HG03520 (cell line): ENCODE results near the gene MARVELD1.
A peak's percentile ranks its signal among the peaks of the same experiment; 100 is the strongest.
"Not testable (repeated sequence)": the region's sequence is repeated elsewhere in the genome, so short reads cannot be mapped to it uniquely, and the experiment has no call there.

Experiments used
- ATAC-seq: cut with Tn5 transposase; IDR thresholded peaks from one replicate; pipeline ENCODE4 v1.9.1; 2021; ENCODE audit warnings: mild to moderate bottlenecking, moderate library complexity; ENCODE audit not compliant: unreplicated experiment

The MARVELD1 gene

DNA sequence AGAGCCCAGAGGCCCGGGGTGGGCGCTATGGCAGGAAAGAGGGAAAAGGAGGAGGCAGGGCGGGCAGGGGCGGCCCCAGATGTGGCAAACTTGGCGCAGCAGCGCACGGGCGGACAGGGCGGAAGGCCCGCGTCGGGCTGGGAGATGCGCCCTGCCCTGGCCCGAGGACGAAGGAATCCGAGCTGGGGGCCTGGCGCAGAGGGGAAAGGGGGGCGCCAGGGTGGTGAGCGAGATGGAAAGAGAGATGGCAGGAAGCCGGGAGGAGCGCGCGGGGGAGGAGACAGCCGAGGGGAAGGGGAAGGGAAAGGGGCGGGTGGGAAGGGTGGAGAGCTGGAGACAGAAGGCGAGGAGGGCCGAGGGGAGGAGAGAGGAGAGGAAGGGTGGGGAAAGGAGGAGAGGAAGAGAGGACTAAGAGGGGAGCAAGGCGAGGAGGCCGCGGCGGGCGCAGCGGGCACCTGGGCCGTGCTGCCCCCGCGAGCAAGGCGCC lies at the start of gene MARVELD1:
TSS of gene MARVELD1 (plus strand) at position 392 of the 487 bp plus-strand sequence. CDS start 147 bp downstream, outside the sequence.
- peak; percentile 16 for ATAC-seq

DNA sequence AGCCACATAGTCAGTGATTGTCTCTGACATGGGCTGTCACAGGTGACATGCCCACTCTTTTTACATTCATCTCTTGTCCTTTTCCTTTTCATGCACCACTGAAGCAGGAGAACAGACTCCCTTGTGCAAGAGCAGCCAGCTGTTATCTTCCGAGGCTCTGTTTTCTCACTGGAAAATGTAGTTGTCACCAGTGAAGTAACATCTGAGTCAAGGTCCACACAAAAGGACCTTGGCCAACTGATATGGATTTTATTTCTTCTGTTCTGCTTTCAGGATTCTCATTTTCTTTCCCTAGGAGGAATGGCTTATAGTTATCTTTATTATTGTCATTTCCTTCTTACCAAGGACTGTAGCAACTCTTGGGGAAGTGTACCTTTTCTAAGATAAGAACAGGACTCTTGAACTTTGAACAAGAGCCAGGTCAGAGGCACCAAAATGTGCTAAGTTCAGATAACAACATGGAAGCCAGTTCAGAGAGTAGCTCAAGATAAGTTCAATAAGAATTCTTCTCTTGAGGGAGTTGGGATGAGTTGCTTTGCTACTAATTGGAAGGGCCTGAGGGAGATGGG lies 49.2 kb upstream of the MARVELD1 start:
- ATAC-seq: no peak

DNA sequence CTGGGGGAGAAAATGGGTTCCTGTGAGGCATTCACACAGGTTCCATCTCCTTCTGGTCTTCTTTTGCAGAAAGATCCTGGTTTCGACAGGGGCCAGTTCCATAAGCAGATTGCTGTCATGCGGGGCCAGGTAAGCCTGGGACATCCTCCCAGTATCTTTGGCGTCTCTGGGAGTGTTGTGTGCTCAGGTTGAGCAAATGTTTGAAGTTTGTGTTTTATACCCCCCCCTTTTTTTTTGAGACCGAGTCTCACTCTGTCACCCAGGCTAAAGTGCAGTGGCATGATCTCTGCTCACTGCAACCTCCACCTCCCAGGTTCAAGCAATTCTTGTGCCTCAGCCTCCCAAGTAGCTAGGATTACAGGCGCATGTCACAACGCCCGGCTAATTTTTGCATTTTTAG lies 46.5 kb upstream of the MARVELD1 start:
- ATAC-seq: no peak

DNA sequence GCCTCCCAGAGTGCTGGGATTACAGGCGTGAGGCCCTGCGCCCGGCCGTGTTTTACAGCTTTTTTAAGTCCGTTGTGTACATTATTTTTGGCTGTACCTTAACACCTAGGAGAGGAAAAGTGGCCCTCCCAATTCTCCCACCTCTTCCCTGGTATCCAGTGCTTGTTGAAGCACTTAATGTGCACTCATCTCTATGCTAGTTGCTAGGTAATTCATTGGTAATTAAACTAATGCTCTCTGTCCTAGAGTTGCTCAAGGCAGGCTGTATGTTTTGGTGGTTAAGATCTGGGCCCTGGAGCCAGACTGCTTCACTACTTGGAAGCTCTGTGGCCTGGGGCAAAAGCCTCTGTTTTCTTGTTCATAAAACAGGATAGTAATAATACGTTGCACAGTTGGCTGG lies 46.1 kb upstream of the MARVELD1 start:
- no peak for ATAC-seq

DNA sequence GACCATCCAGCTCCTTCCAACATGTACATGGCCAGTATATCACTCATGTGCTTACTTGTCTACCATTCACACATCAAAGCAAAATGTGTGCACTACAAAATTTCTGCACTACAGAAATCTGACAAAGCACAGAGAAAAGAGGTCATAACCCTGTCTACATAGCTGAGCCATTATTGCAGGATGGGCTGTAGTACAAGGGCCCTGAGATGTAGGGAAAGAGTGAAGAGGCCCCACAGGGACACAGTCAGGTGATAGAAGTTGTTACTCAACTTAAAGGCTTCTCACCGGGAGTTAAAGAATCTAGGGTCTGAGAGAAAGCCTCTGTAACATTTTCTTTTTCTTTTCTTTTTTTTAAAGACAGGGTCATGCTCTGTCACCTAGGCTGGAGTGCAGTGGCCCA lies 44.0 kb upstream of the MARVELD1 start:
- no peak for ATAC-seq

DNA sequence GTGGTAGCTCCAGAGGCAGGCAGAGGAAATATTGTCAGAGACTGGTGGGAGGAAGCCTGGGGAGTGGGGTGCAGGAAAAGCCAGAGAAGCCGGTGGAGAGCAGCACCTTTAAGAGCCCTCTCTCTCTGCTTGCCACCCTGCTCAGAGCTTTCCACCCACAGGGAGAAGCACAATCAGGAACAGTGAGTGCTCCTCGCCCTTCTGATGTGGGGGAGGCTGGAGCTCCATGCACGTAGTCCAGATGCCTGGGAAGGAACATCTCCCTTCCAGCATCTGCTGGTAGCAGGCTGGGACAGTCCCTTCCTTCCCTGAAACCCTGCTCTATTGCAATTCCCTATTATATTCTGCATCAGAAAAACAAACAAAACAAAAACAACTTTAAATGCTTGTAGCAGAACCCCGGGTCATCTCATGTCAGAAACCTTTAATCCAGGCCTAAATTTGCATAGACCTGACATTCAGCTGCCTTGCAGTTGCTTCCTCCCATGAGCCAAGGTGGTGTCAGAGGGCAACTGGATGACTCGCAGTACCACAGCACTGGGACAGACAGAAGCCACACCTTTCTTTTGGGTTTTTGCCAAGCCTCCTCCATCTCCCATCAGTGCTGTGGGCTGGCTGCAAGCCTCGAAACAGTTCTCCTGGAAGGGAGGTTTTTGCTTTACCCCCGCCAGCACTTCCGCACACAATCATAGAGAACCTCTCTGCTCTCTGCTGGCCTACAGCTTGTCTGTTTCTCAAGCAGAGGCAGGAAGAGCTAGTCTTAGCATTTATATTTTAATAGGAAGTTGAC lies 39.6 kb upstream of the MARVELD1 start:
- ATAC-seq: no peak

DNA sequence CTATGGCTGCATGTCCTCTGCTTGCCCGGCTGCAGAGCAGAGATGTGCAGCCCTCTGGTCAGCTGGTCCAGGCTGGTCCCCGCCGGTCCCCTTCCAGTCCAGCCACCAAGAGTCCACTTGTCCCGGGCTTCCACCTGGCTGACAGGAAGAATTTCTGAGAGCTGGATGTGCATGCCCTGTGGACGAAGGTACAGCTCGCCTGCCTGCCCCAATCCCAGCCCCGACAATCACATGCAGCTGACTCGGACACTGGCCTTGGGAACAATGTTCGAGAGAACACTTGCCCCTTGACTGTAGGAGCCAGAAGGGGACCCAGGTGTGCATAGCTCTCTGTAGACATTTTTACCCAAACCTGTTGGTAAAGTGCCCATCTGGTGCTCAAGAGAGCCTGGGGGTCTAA lies 38.3 kb upstream of the MARVELD1 start:
- ATAC-seq: no peak

DNA sequence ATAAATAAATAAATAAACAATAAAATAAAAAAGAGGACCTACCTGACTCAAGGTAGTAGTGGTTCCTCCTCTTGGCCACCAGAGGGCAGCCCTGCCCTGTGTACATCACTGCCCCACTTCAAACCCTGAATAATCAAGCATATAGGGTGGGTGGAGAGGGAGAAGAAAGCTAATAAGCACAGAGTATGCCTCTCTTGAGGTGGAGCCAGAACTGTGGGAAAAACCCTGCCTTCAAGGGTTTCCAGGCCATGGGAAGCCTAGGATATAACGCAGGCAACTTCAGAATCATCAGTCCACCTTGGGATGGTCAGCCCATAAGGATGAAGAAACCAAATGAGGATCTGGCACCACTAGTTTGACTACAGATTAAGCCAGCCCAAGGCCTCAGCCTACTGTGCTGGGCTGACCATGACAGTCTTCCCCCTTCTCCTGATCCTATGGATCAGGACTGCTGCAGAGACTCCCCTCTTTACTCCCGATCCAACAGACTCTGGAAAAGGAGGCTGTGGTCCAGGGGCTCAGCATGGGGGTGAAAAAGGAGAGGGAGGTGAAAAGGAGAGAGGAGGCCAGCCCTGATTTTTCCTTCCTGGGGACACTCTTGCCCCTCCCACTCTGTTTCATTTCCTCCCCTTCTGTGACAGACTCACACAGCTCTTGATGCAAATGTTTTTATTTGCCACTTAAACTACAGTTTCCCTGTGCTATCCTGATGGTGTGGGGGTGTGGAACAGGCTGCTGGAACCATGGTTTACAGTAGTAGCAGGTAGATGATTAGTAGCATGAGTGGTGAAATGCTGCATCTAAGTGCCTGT lies 36.6 kb upstream of the MARVELD1 start:
- peak; percentile 63 for ATAC-seq

DNA sequence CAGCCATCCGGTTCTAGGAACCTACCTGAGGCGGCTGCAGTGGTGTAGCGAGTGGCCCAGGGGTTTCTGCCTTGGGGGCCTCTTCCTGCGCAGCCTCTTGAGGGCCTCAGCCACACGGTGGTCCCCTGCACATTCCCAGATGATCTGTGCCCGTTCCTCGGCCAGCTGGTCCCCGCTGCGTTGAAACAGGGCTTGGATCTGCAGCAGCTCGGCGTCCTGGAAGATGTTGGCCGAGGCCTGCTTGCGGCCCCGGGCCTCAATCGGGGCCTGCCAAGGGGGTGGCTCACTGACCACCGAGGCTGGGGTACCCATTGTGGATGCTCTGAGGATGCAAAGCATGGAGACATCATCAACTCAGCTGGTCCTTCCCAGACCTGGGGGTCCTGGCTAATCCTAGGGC lies 33.9 kb upstream of the MARVELD1 start:
- no peak for ATAC-seq

DNA sequence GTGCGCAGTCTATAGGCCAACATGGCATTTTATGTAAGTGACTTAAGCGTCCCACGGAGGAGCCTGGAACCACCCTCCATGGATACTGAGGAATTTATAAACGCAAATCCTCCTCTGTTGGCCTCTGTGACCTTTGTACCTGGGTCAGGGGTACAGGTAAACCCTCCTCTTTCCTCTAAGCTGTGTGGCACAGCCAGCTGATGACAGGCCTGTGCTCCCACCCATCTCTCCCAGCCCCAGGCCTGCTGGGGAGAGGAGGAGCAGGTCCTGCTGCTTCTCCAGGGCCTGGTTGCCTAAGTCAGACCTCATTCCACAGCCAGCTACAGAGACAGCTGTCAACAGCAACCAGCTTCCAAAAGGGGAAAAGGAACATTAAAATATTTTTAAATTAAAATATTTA lies 31.5 kb upstream of the MARVELD1 start:
- no peak for ATAC-seq

DNA sequence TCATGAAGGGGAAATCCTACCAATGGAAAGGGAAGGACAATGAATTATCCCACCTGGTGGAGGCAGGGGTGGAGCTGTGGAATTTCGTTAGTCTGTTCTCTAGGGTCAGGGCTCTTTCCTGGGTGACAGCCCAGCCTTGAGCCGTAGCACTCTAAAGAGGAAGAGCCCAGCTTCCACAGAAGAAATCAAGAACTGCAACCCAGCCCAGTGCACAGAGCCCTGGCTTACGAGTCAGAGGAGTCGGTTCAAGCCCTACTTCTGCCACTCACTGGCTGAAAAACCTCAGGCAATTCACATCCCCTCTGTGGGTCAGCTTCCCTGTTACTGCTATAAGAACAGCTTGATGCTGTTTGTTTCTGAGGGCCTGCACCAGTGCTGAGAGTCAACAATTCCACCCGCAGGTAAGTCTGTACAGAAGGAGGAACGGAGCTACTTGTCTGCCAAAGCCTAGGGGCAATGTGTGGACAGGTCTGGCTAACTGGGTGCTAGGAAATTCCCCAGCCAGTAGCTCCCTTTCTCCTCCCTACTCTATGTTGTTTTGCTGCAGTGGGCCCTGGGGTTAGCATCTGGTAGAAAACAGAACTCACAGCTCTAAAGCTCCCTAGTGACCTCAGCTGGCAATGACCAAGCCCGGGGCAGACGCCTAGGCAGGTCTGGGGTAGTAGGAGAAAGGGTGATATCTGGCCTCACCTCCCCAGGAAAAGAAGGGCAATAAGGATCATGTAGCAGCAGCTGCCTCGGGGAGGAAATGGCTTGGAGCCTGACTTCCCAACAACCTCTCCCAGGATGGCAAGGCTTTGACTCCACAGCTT lies 29.8 kb upstream of the MARVELD1 start:
- no peak for ATAC-seq

DNA sequence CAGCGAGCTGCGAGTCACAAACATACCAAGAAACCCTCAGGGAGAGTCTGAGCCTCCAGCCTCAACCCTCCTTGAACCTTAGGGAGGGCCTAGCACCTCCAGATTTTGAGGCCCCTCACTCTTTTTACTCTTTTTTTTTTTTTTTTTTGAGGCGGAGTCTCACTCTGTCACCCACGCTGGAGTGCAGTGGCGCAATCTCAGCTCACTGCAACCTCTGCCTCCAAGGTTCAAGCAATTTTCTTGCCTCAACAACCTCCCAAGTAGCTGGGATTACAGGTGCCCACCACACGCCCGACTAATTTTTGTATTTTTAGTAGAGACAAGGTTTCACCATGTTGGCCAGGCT lies 29.2 kb upstream of the MARVELD1 start:
- not testable (repeated sequence) for ATAC-seq

DNA sequence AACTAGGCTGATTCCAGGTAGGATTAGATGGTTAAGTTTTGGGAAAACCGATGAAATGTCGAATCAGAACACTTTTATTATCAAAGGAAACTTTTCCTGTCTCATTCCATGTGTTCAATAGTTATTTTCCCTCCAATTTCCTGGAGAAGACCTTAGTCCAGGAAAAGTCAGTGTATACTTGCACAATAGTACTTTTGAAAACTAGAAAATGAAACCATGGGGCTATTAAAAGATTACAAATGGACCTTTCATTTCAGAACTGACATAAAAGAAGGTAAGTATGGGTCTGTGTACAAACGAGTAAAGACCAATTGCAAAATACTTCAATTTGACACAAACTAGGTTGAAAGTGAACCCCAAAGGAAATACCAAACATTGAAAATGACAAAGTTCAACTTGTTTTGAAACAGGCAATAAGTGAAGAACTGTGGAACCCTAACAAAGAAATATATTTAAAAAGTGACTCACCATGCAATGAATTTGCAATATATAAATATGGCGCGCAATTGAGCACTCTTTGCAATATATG lies 28.6 kb upstream of the MARVELD1 start:
- ATAC-seq: no peak

DNA sequence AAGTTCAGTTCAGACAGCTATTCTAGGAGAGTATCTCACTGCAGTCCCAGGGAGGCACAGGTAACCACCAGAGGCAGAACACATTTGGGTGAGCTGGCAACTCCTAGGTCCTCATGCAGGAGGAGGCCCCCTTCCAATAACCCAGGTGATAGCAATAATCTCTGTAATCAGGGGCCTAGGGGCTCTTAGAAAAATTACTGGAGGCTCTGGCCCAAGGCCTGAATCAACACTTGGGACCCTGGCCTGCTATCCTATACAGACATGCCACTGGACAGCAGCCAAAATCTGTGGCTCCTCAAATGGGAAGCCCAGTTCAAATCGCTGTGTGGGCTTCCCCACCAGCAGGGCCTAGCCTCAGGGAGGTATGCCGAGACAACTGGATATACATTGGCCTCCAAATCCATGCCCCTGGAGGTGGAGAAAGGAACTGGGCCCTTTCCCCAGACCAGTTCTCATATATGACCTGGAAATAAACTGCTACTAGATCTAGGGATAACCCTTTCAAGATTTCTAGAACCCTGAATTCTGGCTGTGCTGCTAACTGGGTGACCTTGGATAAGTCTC lies 28.1 kb upstream of the MARVELD1 start:
- no peak for ATAC-seq

DNA sequence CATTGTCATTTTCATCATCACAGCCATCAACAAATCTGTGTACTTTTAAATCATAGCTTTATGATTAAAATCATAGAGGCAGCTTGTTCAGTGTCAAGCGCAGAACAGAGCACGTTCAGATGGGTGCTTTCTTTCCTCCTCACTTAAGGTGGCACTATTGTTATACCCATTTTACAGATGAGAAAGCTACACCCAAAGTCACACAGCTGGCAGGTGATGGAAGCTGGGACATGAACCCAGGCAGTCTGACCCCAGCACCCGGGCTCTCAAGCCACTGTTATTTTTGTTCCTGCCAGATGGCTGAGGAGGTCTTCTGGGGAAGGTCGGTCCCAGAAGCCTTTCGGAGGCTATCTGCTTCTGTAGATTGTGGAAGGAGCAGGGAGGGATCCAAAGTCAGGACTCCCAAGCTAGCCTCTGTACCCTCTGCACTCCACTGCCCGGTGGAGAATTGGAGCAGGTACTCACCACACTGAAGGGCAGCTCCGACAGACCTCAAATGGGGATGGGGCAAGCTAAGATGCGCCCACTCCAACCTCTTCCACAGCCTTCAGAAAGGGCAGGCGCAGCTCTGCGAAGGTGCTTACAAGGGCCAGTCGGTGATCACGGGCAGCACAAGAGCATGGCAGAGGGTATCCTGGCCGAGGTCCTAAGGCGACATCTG lies 27.1 kb upstream of the MARVELD1 start:
- ATAC-seq: no peak

DNA sequence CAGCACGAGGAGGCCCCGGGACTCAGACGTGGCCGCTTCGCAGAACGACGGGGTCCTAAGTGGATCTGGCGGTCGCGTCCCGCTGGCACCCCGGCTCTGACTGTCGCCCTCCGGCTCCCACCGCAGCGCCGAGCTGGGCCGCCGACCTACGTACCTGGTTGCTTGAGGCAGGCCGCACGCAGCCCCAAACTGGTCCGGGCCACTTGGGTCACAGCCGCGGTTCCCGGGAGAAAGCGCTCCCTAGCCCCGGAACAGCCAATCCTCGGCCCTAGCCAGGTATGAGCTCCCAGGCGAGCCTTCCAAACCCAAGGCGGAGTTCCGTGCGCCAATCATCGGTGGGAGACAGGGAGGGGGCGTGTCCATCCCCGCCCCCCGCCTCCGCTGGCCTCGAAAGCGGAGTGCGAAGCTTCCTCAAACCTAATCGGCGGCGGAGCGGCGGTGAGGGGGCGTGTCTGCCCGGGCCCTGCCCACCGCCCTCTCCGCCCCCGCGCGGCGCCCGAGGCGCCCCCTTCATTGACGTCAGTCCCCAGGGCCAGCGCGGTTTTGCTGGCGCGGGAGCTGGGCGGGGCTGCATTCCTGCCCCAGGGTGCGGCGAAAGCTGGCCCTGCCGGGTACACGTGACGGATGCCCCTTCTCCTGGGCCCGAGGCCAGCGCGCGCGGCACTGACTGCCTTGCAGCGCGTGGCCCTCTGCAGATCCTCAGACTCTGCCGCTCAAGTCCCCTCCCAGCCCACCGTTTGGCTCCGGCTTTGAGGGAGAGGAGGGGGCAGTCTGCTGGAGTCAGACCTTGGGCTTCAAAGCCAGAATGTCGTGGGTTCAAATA lies 26.4 kb upstream of the MARVELD1 start, which contains the start of gene AVPI1:
TSS of gene AVPI1 (minus strand) at position 280 of the 823 bp plus-strand sequence. CDS start 7,336 bp downstream, outside the sequence.
- ATAC-seq: peak; percentile 88

DNA sequence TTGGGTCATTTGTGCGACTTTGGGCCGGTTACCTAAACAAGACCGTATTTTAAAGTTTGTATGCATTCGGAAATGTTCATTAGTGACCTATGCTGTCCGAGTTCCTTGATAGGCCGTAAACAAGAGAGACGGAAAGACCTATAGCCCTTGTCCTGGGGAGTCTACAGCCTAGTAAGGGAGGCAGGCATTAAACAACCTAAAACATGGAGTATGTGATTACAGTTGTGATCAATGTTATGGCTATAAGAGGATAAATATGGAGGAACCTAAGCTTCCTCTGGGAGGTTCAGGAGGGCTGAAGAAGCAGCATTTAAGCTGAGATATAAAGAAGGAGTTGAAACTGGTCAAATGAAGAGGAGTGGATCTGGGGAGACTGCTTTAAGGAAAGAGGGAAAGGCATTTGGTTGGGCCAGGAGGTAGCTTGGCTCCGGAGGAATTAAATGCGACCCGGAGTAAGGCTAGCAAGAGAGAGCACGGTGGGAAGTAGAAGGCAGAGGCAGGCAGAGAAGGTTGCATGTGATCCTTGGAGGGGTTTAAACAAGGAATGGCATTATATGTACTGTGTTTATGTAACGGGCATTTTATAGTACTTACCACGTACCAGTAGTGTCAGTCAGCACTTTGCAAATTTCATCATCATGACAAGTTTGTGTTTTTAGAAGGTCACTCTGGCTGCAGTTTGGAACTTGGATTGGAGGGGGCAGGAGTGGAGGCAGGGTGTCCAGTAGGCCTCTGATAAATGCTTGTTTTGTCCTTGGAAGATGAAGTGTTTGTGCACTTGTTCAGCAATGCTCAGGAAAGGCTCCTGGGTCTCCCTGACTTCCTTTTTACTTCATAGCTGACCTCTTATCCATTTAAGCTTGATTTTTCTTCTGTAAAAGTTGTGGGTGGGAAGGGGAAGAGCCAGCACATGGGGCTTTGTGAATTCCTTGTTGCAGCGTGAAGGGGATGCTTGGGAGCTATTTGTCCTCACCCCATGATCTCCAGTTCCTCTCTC lies 25.4 kb upstream of the MARVELD1 start:
- ATAC-seq: no peak
